Motor neuron (in vitro differentiated cells): ENCODE results near the gene LRRC10B. TPM values are rescaled to one million over a fixed set of nuclear protein-coding genes. Genes with fewer than 3 reads are reported as not detected.

Experiments
- ATAC-seq, 8 experiments: fragments of 200-7000 bp; cut with Tn5 transposase; replicated peaks in 6 of 8; 2 replicates each; pipeline ENCODE4 v1.8.0; 2021; ENCODE audit warnings: mild to moderate bottlenecking in 8 of 8, moderate library complexity in 8 of 8
- H3K27ac ChIP-seq, 2 donors: fragments of 250-450 bp; sonication (Bioruptor Pico); 2 replicates each; pipeline ENCODE4 v1.9.0; 2021; ENCODE audit warnings: antibody characterized with exemption in 2 of 2, mild to moderate bottlenecking in 2 of 2, moderate library complexity in 1 of 2
- H3K4me1 ChIP-seq, 2 donors: fragments of 250-450 bp; sonication (Bioruptor Pico); replicated peaks in 1 of 2; 2 replicates each; pipeline ENCODE4 v1.6.1; 2021; ENCODE audit warnings: antibody characterized with exemption in 2 of 2, mild to moderate bottlenecking in 2 of 2, moderate library complexity in 1 of 2
- H3K4me3 ChIP-seq, 5 donors: fragments of 250-450 bp; sonication (Bioruptor Pico); 2 replicates each; pipeline ENCODE4 v1.9.0; 2021; ENCODE audit warnings: antibody characterized with exemption in 5 of 5, mild to moderate bottlenecking in 5 of 5, moderate library complexity in 4 of 5
- WGBS, 10 experiments: fragments of 450-650 bp; shearing (Covaris generic); methylation state at CpG; one replicate each; pipeline ENCODE4 v1.0.0; 2022; 5-methylcytosine and 5-hydroxymethylcytosine counted together
- in situ Hi-C, 9 experiments: fragments of 400-800 bp; cut with MboI; loops; one replicate each; pipeline ENCODE4 v1.15.0; 2021; ENCODE audit warnings: low sequenced_read_pairs in 9 of 9, low pct_unique_long_range_greater_than_20kb in 2 of 9; ENCODE audit not compliant: unreplicated experiment in 9 of 9
- total RNA-seq, 8 experiments: library from RNA; unstranded; fragments of 300-600 nt; gene quantifications; 2 replicates each; pipeline versions ENCODE4 v1.2.3 to v1.2.4, GENCODE V29; 2022

Gene LRRC10B
- total RNA-seq, 8 experiments from 2014 or later = 0.10 to 10.4 (median 3.4) TPM; not detected in 1

DNA sequence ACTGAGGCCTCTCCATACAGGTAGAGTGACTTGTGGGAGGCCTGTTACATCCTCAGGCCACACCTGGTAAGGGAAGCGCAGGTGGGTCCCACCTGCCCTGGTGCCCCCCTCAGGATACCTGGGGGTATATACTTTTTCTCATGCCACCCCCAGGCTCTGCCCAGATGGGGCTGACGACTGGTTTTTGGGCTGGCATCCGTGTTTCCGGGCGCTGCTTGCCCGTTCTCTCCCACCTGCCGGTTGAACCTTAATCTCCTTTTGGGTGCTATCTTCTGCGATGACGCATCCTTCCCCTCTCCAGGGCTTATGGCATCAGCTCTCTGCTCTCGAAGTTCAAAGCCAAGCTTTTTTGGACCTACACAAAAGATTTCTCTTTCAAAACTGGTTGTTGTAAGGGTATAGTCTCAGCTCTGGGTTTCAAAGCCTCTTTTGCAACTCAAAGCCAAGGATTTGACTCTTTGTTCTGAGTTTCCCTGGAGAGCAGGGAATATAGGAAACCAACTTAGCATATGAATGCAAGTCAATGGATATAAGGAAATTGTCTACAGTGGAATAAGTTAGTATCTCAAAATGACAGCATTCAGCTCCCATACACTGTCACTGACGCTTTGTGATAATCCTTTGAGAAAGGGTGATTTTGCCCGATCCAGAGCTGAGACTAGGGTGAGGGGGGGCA is 8.6 kb upstream of the LRRC10B start:
- WGBS, 10 experiments = 10 to 79% (median 25%) methylated on average over 2 to 10 of the region's 12 CpGs
- H3K4me3 ChIP-seq = no peak overlapping the region
- peak overlapping the region; percentile 34 to 40 for H3K27ac ChIP-seq

GRCh38 chr11:61502522-61502921 is 6.0 kb upstream of the LRRC10B start:
- in situ Hi-C loops = no loop called here
- no peak overlapping the region for H3K27ac ChIP-seq
- H3K4me3 ChIP-seq = no peak overlapping the region
- peak in 2 of 8 experiments; percentile 68 to 69 for ATAC-seq
- WGBS, 10 experiments = 75 to 100% (median 80%) methylated on average over 1 of the region's 1 CpG; no CpG with 5 or more reads in 6 of the 10 experiments
- H3K4me1 ChIP-seq = peaks cover 24 to 31% of the 10 kb centered on the region in 2 donors

More for the DNA sequence above, 8.6 kb upstream of the LRRC10B start:
- H3K4me1 ChIP-seq = peaks cover 30 to 33% of the 10 kb centered on the region in 2 donors
- peak in 5 of 8 experiments; percentile 62 to 72 (median 69) for ATAC-seq
- in situ Hi-C loops = loop anchor here in 2 of 9 experiments (25.0 kb wide), 1 partner anchor 137 kb away; no protein-coding TSS in a partner anchor

DNA sequence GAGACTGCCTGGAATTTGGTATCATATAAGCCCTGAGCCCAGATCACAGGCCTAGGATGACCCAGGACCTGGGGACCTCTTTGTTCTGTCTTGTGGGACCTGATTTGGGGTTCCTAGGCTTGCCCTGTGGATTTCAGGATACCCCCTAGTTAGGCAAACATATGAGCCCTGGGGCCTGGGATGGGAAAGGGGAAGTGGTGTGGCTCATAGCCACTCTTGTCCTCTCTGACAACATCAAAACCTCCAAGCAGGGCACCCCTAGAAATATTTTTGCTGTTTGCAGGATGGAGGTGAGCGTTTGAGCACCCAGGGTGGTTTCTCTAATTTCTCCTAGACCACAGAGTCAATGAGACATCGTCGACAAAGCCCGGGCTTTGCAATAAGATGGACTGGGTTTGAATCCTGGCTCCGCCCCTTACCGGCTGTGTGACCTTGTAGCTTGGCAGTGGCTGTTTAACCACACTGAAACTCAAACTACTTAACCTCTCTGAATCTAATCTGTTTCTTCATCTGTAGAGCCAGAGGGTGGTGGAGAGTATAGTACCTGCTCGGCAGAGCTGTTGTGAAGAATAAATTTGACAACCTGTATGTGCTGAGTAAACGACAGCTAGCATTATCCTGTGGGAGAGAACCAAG is 5.3 kb upstream of the LRRC10B start:
- Histone ChIP-seq H3K27ac (no peak overlapping the region), H3K4me3 (no peak overlapping the region), H3K4me1 (peaks cover 28 to 30% of the 10 kb centered on the region in 2 donors)
- WGBS, 10 experiments = 62 to 100% (median 70%) methylated on average over 1 to 7 of the region's 8 CpGs; no CpG with 5 or more reads in 2 of the 10 experiments
- no peak for ATAC-seq
- in situ Hi-C loops = no loop called here

DNA sequence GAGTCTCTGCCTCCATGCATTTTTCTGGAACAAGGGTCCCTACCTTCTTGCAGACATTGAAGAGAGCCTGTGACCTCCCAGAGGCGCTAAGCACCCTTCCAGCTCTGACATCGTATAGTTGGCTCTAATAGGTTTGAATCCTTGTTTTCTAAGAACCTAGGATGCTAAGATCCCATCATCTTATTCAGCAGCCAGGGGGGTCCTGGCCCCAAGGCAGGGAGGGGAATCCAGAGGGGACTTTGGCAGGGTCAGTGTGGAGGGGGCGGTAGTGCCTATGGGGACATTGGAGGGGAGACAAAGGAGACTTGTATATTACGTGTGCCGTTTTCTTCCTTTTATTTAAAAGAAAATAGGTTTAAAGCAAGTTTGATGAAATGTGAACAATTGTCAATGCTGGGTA is 3.4 kb upstream of the LRRC10B start:
- WGBS, 10 experiments = 57 to 100% methylated on average over 1 of the region's 5 CpGs; no CpG with 5 or more reads in 8 of the 10 experiments
- H3K4me1 ChIP-seq = peaks cover 24 to 25% of the 10 kb centered on the region in 2 donors
- in situ Hi-C loops = no loop called here
- ATAC-seq = no peak
- H3K4me3 ChIP-seq = no peak overlapping the region
- H3K27ac ChIP-seq = no peak overlapping the region

- Histone ChIP-seq H3K4me3 (no peak overlapping the region), H3K4me1 (peaks cover 25 to 31% of the 10 kb centered on the region in 2 donors), H3K27ac (no peak overlapping the region)
- in situ Hi-C loops = no loop called here
- ATAC-seq = no peak
- 33 to 100% (median 57%) methylated on average over 1 to 4 of the region's 10 CpGs; no CpG with 5 or more reads in 6 of the 10 experiments for WGBS, 10 experiments
Measured at GRCh38 chr11:61505640-61506155, 2.9 kb upstream of the LRRC10B start.

- in situ Hi-C loops = no loop called here
- 30 to 96% (median 80%) methylated on average over 1 to 9 of the region's 14 CpGs; no CpG with 5 or more reads in 3 of the 10 experiments for WGBS, 10 experiments
- Histone ChIP-seq H3K4me3 (no peak overlapping the region), H3K27ac (no peak overlapping the region), H3K4me1 (peaks cover 31 to 41% of the 10 kb centered on the region in 2 donors)
- no peak for ATAC-seq
Measured at GRCh38 chr11:61507012-61507768, 1.4 kb upstream of the LRRC10B start.

DNA sequence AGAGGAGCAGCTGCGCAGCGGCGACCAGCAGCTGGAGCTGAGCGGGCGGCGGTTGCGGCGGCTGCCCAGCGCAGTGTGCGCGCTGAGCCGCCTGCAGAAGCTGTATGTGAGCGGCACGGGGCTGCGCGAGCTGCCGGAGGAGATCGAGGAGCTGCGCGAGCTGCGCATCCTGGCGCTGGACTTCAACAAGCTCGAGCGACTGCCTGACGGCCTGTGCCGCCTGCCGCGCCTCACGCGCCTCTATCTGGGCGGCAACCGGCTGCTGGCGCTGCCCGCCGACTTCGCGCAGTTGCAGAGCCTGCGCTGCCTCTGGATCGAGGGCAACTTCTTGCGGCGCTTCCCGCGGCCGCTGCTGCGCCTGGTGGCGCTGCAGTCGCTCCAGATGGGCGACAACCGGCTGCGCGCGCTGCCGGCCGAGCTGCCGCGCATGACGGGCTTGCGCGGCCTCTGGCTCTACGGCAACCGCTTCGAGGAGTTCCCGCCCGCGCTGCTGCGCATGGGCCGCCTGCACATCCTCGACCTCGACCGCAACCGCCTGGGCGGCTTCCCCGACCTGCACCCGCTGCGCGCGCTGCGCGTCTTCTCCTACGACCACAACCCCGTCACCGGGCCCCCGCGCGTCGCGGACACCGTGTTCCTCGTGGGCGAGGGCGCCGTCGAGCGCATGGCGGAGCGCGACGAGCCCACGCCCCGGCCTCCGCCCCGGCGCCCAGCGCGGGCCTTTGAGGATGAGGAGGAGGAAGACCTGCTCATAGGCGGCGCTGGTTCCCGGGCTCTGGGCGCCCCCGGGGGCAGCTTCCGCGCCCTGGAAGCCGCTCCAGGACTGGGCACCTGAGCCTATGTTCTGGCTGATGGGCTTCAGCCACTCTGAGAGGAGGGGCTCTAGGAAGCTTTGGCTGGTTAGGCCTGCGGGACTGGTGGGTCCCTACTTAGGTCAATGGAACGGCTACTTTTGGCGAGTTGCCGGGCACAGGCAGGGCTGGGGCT is 787 bp downstream of the LRRC10B start:
- Histone ChIP-seq H3K4me1 (peaks cover 31 to 45% of the 10 kb centered on the region in 2 donors), H3K27ac (peak overlapping the region; percentile 67 to 72), H3K4me3 (peak overlapping the region; percentile 24 to 40 (median 33))
- in situ Hi-C loops = no loop called here
- ATAC-seq = peak; percentile 62 to 90 (median 74)
- 0 to 51% (median 3%) methylated on average over 3 to 12 of the region's 117 CpGs; no CpG with 5 or more reads in 5 of the 10 experiments for WGBS, 10 experiments

DNA sequence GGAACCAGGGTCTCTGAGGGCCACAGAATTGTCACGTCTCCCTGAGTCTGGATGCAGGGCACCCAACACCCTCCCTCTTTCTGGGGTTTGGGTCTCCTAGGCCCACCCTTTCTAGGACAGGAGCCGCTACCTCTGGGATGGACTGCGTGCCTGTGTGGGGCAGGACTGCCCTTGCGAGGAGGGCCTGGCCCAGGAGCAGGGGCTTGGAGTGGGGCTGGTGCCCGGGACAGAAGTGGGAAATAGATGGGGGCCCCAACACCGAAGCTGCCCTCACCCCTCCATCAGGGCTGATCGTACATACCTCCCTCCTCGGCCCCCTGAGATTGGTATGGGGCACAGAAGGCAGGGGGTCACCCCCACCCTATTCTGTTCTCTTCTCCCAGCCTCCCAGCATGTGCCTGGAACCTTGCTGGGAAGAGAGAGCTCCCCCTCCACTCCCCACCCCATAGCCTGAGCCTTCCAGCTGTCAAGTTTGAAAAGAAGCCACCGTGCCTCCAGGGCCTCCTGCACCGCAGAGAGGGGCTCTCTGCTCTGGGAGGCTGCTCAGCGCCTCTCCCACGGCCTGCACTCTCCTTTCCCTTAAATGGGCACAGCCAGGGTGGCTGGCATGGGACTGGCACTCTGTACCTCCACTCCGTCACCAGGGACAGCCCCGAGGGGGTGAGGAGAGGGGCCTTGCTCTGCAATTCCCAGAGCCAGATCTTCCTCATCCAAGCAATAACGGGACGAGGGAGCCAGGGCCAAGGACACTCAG is 1.8 kb downstream of the LRRC10B start:
- H3K27ac ChIP-seq = no peak overlapping the region
- H3K4me1 ChIP-seq = peaks cover 28 to 46% of the 10 kb centered on the region in 2 donors
- peak overlapping the region in 1 of 5 donors; percentile 40 for H3K4me3 ChIP-seq
- WGBS, 10 experiments = 20 to 86% (median 77%) methylated on average over 2 to 11 of the region's 16 CpGs; no CpG with 5 or more reads in 5 of the 10 experiments
- no peak for ATAC-seq
- in situ Hi-C loops = no loop called here

- ATAC-seq = no peak
- no peak overlapping the region for H3K4me3 ChIP-seq
- in situ Hi-C loops = no loop called here
- WGBS, 10 experiments = 29 to 67% (median 52%) methylated on average over 1 to 4 of the region's 14 CpGs; no CpG with 5 or more reads in 2 of the 10 experiments
- H3K4me1 ChIP-seq = peaks cover 22 to 40% of the 10 kb centered on the region in 2 donors
- no peak overlapping the region for H3K27ac ChIP-seq
Measured at GRCh38 chr11:61510974-61511373, 2.4 kb downstream of the LRRC10B start.

GRCh38 chr11:61511383-61511782 is 2.8 kb downstream of the LRRC10B start:
- in situ Hi-C loops = no loop called here
- H3K4me1 ChIP-seq = peaks cover 21 to 42% of the 10 kb centered on the region in 2 donors

GRCh38 chr11:61512435-61512834 is 3.9 kb downstream of the LRRC10B start:
- ATAC-seq = no peak
- H3K27ac ChIP-seq = no peak overlapping the region
- in situ Hi-C loops = no loop called here
- no peak overlapping the region for H3K4me3 ChIP-seq
- WGBS, 10 experiments = 53 to 87% (median 83%) methylated on average over 1 to 3 of the region's 4 CpGs; no CpG with 5 or more reads in 7 of the 10 experiments
- H3K4me1 ChIP-seq = peaks cover 26 to 51% of the 10 kb centered on the region in 2 donors

More at GRCh38 chr11:61511383-61511782, 2.8 kb downstream of the LRRC10B start:
- H3K27ac ChIP-seq = no peak overlapping the region
- WGBS, 10 experiments = 0 to 30% (median 0%) methylated on average over 1 to 3 of the region's 3 CpGs; no CpG with 5 or more reads in 3 of the 10 experiments
- no peak overlapping the region for H3K4me3 ChIP-seq
- ATAC-seq = no peak
